Right ventricle myocardium superior (tissue), 1 donor: ENCODE measurements around the gene MLST8. TPM values are rescaled to one million over a fixed set of nuclear protein-coding genes. Genes with fewer than 3 reads are reported as not detected.

ENCODE experiments used
- ATAC-seq: fragments of 200-7000 bp; cut with Tn5 transposase; one replicate; pipeline ENCODE4 v1.9.1; 2020; ENCODE audit warnings: mild to moderate bottlenecking; ENCODE audit not compliant: poor library complexity
- DNase-seq: peaks from one replicate; pipeline ENCODE4 v3.0.0-alpha.2; 2020
- intact Hi-C: fragments of 100-400 bp; cut with DNase I; formaldehyde crosslinking; loops from one replicate; pipeline ENCODE4 v1.11.2; 2022
- total RNA-seq: library from RNA; stranded (reverse); fragmentation: NEBNext Ultra II Directional; extraction: Animal tissue kit (Norgen Biotek cat#: 25700); gene quantifications from one replicate; pipeline ENCODE4 v1.2.1, GENCODE V29; 2021
- donor health status: DM: no; HTN: yes; CAD: no; lungs with severe emphysema.

Gene MLST8
- total RNA-seq, 1 donor from 2014 or later: 23.2 TPM

GRCh38 chr16:2184346-2184745 lies 20.9 kb upstream of the MLST8 start:
- no peak for DNase-seq
- intact Hi-C loops: loop anchor here (10.0 kb wide), 1 partner anchor 60 kb away; no protein-coding TSS in a partner anchor
- ATAC-seq: no peak

- DNase-seq: no peak
- intact Hi-C loops: loop anchor here (10.0 kb wide), 1 partner anchor 60 kb away; no protein-coding TSS in a partner anchor
- ATAC-seq: no peak
Observed at GRCh38 chr16:2184962-2185361, 20.3 kb upstream of the MLST8 start.

GRCh38 chr16:2186064-2186463 lies 19.2 kb upstream of the MLST8 start:
- intact Hi-C loops: loop anchor here (10.0 kb wide), 1 partner anchor 59 kb away; no protein-coding TSS in a partner anchor
- no peak for DNase-seq
- no peak for ATAC-seq

- ATAC-seq: no peak
- intact Hi-C loops: loop anchor here (10.0 kb wide), 1 partner anchor 58 kb away; no protein-coding TSS in a partner anchor
- DNase-seq: no peak
Observed at GRCh38 chr16:2186505-2186904, 18.7 kb upstream of the MLST8 start.

- no peak for ATAC-seq
- DNase-seq: no peak
- intact Hi-C loops: loop anchor here (10.0 kb wide), 1 partner anchor 58 kb away; no protein-coding TSS in a partner anchor
Observed at GRCh38 chr16:2187212-2187611, 18.0 kb upstream of the MLST8 start.

- DNase-seq: no peak
- intact Hi-C loops: loop anchor here (10.0 kb wide), 1 partner anchor 56 kb away; no protein-coding TSS in a partner anchor
- no peak for ATAC-seq
Observed at GRCh38 chr16:2188395-2188794, 16.9 kb upstream of the MLST8 start.

- ATAC-seq: no peak
- intact Hi-C loops: loop anchor here (10.0 kb wide), 1 partner anchor 55 kb away; no protein-coding TSS in a partner anchor
Observed at GRCh38 chr16:2189252-2189893, 15.9 kb upstream of the MLST8 start.

GRCh38 chr16:2190002-2190658 lies 15.1 kb upstream of the MLST8 start:
- DNase-seq: no peak
- ATAC-seq: no peak
- intact Hi-C loops: no loop called here

More at GRCh38 chr16:2189252-2189893, 15.9 kb upstream of the MLST8 start:
- no peak for DNase-seq

GRCh38 chr16:2190659-2191445 lies 14.4 kb upstream of the MLST8 start:
- DNase-seq (no peak), ATAC-seq (peak; percentile 4)
- intact Hi-C loops: no loop called here

GRCh38 chr16:2191446-2191706 lies 13.9 kb upstream of the MLST8 start:
- peak; percentile 30 for ATAC-seq

GRCh38 chr16:2194166-2194834 lies 11.0 kb upstream of the MLST8 start:
- DNase-seq (no peak), ATAC-seq (no peak)
- intact Hi-C loops: no loop called here

More at GRCh38 chr16:2191446-2191706, 13.9 kb upstream of the MLST8 start:
- intact Hi-C loops: no loop called here
- peak; percentile 58 for DNase-seq

GRCh38 chr16:2194852-2195321 lies 10.4 kb upstream of the MLST8 start:
- intact Hi-C loops: no loop called here
- DNase-seq (no peak), ATAC-seq (peak; percentile 59)

GRCh38 chr16:2195322-2196161 lies 9.7 kb upstream of the MLST8 start:
- no peak for ATAC-seq
- intact Hi-C loops: no loop called here

GRCh38 chr16:2196162-2196980 lies 8.9 kb upstream of the MLST8 start, which contains the start of gene CASKIN1:
TSS of gene CASKIN1 (minus strand) at chr16:2196605. CDS start at chr16:2196432, 173 bp downstream.
- peak; percentile 21 for ATAC-seq
- intact Hi-C loops: no loop called here

More at GRCh38 chr16:2195322-2196161, 9.7 kb upstream of the MLST8 start:
- no peak for DNase-seq

GRCh38 chr16:2196981-2197511 lies 8.2 kb upstream of the MLST8 start:
- ATAC-seq (no peak), DNase-seq (no peak)
- intact Hi-C loops: no loop called here

More at GRCh38 chr16:2196162-2196980, 8.9 kb upstream of the MLST8 start, which contains the start of gene CASKIN1:
- DNase-seq: no peak

GRCh38 chr16:2197765-2198164 lies 7.5 kb upstream of the MLST8 start:
- intact Hi-C loops: no loop called here
- DNase-seq: no peak
- ATAC-seq: no peak

- intact Hi-C loops: no loop called here
- no peak for ATAC-seq
- DNase-seq: no peak
Observed at GRCh38 chr16:2198283-2198682, 7.0 kb upstream of the MLST8 start.
